ENCODE measurements around the gene PYGO1.

- TF ChIP-seq FOXA1 (IDR thresholded peaks at IDR 0.05; ENCODE audit: borderline replicate concordance) (no peak), USF2 (CRISPR knock-in tag; IDR thresholded peaks at IDR 0.05) (no peak), POLR2A (conservative IDR thresholded peaks at IDR 0.05) (no peak), ZNF551 (CRISPR knock-in tag; IDR thresholded peaks at IDR 0.05) (no peak), EZH2 (IDR thresholded peaks at IDR 0.05; ENCODE audit: borderline replicate concordance, low read depth, low read length) (no peak), E4F1 (CRISPR knock-in tag; IDR thresholded peaks at IDR 0.05; ENCODE audit: borderline replicate concordance) (no peak), NEUROD1 (IDR thresholded peaks at IDR 0.05; ENCODE audit: borderline replicate concordance, low read depth, low read length, partially characterized antibody) (no peak)
These were observed 89.0 kb downstream of the PYGO1 start for GRCh38 chr15:55499151-55499550.
